Posterior vena cava (tissue), 2 donors: ENCODE results near the gene NUTM1. TPM values are rescaled to one million over a fixed set of nuclear protein-coding genes. Genes with fewer than 3 reads are reported as not detected.
"Not testable (repeated sequence)": the region's sequence is repeated elsewhere in the genome, so short reads cannot be mapped to it uniquely, and the experiment has no call there.

Experiments used
- DNase-seq: peaks from one replicate; pipeline ENCODE4 v3.0.0-alpha.2; 2020; ENCODE audit warnings: low spot score
- intact Hi-C, 2 donors: fragments of 100-400 bp; cut with DNase I; formaldehyde crosslinking; loops; one replicate each; pipeline versions ENCODE4 v1.14.1 to v1.14.2; 2022 to 2023
- total RNA-seq, 2 donors: library from RNA; stranded (reverse); fragmentation: NEBNext Ultra II Directional; extraction: Animal tissue kit (Norgen Biotek cat#: 25700); gene quantifications; one replicate each; pipeline ENCODE4 v1.2.1, GENCODE V29; 2021
- donor health status: DM: yes; HTN: yes; CAD: no.
- donor health status: DM: yes; HTN: yes; CAD: no.

NUTM1 gene
- total RNA-seq, 2 donors from 2014 or later: not detected

DNA sequence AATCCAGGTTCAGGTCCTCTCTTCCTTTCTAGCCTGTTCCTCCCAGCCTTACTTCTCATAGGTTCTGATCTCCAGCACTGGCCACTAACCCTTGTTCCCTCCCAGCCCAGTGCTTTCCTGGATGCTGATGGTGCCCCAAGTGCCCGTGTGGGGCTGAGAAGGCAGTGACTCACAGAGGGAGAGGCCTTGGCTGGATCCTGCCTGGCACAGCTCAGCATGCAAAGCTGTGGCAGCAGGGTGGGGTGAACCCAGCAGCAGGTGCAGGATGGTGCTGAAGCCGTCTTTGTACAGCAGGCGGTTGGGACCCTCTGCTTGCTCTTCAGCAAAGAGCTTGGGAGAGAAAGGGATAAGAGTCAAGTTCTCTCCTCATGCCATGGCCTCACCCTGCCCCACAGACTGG, 16.3 kb downstream of the NUTM1 start:
- intact Hi-C loops: no loop called here
- no peak for DNase-seq

DNA sequence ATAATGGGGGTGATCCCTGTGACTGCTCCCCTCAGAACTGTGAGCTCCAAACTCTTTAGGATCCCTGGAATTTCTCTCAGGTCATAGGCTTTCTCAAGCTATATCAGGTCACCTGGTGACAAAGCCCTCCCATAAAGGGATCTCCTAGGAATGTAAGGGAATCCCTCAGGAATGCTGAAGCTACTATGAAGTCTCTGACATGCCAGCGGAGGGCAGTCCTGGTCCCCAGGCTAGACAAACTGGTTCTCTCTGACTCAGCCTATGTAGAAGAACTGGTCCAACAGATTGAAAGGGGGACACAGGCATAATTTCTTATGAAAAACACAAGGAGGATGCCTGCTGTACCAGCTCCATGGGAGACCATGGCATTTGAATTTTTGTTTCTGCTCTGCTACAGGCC, 17.2 kb downstream of the NUTM1 start:
- DNase-seq: no peak
- intact Hi-C loops: loop anchor here in 1 of 2 donors (10.0 kb wide), 1 partner anchor 115 kb away; no protein-coding TSS in a partner anchor

GRCh38 chr15:34361278-34361677, 18.2 kb downstream of the NUTM1 start:
- intact Hi-C loops: loop anchor here in 1 of 2 donors (10.0 kb wide), 1 partner anchor 116 kb away; no protein-coding TSS in a partner anchor
- no peak for DNase-seq

GRCh38 chr15:34362047-34362773, 19.1 kb downstream of the NUTM1 start:
- no peak for DNase-seq
- intact Hi-C loops: loop anchor here in 1 of 2 donors (10.0 kb wide), 1 partner anchor 117 kb away; no protein-coding TSS in a partner anchor

GRCh38 chr15:34364041-34364440, 20.9 kb downstream of the NUTM1 start:
- no peak for DNase-seq
- intact Hi-C loops: loop anchor here in 1 of 2 donors (10.0 kb wide), 1 partner anchor 119 kb away; no protein-coding TSS in a partner anchor

DNA sequence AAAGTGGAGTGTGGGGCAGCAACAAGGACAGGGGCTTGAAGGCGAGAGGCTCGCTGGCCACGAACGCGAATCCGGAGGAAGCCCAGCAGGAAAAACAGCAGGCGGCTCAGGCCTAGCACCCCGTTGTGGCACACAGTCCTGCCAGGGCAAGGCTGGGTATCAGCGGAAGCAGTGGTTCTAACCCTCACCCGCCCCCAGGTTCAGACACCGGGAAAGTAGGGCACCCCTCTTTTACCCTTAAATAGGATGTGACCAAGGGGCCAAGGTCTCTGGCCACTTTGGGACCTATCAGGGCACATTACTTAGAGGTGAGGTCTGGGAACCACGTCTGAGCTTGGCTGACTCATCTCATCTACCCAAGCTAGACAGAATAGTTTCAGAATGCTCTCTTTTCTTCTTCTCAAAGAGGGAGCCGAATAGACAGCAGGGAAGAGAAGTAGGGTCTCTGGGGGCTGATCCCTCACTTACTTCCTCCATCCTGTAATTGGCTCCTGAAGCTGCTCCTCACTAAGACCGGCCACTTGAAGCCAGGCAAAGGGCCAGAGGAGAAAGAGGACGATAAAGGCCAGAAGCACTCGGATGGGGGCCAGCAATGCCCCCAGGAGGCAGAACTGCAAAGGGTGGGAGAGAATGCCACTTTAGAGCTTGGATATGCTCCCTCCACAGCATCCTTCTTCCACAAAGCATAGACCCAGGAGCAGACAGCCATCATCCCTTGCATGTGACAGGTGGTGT, 22.1 kb downstream of the NUTM1 start:
- intact Hi-C loops: loop anchor here in 1 of 2 donors (10.0 kb wide), 1 partner anchor 120 kb away; no protein-coding TSS in a partner anchor
- DNase-seq: no peak

GRCh38 chr15:34365836-34366235, 22.7 kb downstream of the NUTM1 start:
- intact Hi-C loops: loop anchor here in 1 of 2 donors (10.0 kb wide), 1 partner anchor 121 kb away; no protein-coding TSS in a partner anchor

DNA sequence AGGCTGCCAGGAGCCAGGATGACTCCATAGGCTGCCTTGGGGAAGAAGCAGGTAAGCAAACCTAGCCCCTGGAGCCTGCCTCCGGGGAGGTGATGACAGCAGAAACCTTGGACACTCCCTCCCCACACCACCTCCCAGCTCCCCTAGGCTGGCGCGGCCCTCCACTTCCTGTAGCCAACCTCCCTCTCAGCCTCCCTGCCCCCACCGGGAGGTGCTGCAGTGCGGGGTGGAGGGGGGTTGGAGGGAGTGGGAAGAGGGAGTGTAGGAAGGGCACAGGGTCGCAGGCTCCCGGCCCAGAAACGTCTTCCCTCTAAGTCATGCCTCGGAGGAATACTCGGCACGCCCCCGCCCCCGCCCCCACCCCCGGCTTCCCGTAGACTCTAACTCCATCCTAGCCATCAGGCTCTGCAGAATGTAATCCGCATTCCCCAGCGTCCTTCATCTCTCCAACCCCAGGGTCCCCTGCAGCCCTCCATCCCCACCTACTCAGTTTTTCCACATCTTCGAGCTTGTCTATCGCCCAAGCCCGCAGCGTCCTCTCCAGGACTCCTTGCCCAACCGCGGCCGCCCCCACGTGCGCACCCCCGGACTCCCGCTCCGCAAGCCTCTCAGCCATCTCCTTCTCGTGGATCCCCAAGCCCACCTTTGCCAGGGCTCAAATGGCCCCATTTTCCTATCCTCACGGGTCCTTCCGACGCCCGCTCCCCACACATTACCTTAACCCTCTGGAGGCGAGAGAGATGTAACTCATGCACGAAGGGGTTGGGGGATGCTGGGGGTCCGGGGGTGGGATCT, 23.4 kb downstream of the NUTM1 start:
- intact Hi-C loops: loop anchor here in 1 of 2 donors (10.0 kb wide), 1 partner anchor 122 kb away; no protein-coding TSS in a partner anchor
- peak; percentile 85 for DNase-seq

More at GRCh38 chr15:34365836-34366235, 22.7 kb downstream of the NUTM1 start:
- DNase-seq: no peak

GRCh38 chr15:34367101-34368081, 24.3 kb downstream of the NUTM1 start, which contains the start of gene LPCAT4:
LPCAT4 (minus strand) TSS chr15:34367196; CDS start chr15:34367100, 96 bp downstream.
- intact Hi-C loops: loop anchor here in 1 of 2 donors (10.0 kb wide), 1 partner anchor 123 kb away; no protein-coding TSS in a partner anchor
- DNase-seq: peak; percentile 97

DNA sequence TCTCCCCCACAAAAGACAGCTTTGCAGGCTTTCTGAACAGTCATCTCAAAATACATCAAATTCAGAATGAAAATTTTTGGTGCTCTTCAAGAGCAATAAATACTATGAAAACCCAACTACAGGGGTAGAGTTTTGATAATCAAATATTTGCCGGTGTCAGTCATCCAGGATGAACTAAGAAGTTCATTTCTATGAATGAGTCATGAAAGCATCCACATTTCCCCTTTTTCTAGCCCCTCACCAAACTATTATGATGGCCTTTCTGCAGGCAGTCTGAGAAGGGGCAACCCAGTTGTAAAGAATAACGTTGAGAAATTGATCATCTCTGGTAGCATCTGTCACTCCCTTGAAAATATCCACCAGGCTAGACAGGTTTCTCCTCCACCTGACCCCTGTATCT, 27.0 kb downstream of the NUTM1 start:
- intact Hi-C loops: no loop called here
- DNase-seq: no peak

- intact Hi-C loops: no loop called here
- no peak for DNase-seq
These were observed 27.5 kb downstream of the NUTM1 start for GRCh38 chr15:34370643-34371042.

- no peak for DNase-seq
- intact Hi-C loops: no loop called here
These were observed 30.8 kb downstream of the NUTM1 start for GRCh38 chr15:34373951-34374350.

GRCh38 chr15:34374816-34375215, 31.7 kb downstream of the NUTM1 start:
- DNase-seq: no peak
- intact Hi-C loops: no loop called here

- intact Hi-C loops, DNase-seq: not testable (repeated sequence)
These were observed 32.4 kb downstream of the NUTM1 start for GRCh38 chr15:34375541-34375940.

DNA sequence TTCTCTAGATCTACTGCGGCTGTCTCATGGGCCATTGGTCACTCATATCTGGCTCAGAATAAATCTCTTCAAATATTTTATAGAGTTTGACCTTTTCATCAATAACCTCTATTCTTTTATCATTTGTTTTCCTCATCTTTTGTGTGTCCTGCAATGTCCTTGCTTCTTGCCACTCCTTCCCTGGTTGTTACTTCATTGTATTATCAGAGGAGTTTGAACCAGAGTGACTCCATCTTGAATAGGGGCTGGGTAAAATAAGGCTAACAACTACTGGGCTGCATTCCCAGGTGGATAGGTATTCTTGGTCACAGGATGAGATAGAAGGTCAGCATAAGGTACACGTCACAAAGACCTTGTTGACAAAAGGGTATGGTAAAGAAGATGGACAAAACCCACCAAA, 33.7 kb downstream of the NUTM1 start:
- intact Hi-C loops: no loop called here
- DNase-seq: no peak

GRCh38 chr15:34380491-34380890, 37.4 kb downstream of the NUTM1 start:
- intact Hi-C loops, DNase-seq: not testable (repeated sequence)

- intact Hi-C loops, DNase-seq: not testable (repeated sequence)
These were observed 38.9 kb downstream of the NUTM1 start for GRCh38 chr15:34381829-34382521.
